ENCODE data around the gene OAS3.

GRCh38 chr12:113007166-113007565, 68.9 kb downstream of the OAS3 start:
- TF ChIP-seq POLR2AphosphoS5 (IDR thresholded peaks at IDR 0.05; ENCODE audit: insufficient read depth in 1 of 2, low read depth in 1 of 2) (no peak), CTCF (IDR thresholded peaks at IDR 0.05) (no peak)
